HG03064 (cell line): ENCODE results near the gene FAM3B.

Source experiments
- ATAC-seq: cut with Tn5 transposase; IDR thresholded peaks from one replicate; pipeline ENCODE4 v1.9.1; 2021; ENCODE audit warnings: low read depth; ENCODE audit not compliant: unreplicated experiment

FAM3B gene

DNA sequence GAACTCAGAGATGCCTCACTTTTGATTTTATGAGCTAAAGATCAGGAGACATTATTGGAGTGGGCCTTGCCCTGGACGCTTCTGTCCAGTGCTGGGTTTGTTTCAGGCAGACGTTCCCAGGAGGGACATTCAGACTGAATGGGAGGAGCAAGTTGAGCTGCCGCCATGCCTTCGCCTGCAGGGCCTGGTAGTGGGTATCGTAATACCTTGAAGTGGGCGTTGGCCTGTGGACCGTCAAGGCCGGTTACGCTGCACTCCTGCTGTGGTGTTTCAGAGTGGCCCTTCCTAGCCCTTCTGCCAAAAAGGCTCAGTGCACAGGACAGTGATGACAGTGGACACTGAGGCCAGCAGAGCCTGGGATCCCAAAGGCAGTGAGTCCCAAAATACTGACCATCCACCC is 1.6 kb downstream of the FAM3B start:
- ATAC-seq = no peak

DNA sequence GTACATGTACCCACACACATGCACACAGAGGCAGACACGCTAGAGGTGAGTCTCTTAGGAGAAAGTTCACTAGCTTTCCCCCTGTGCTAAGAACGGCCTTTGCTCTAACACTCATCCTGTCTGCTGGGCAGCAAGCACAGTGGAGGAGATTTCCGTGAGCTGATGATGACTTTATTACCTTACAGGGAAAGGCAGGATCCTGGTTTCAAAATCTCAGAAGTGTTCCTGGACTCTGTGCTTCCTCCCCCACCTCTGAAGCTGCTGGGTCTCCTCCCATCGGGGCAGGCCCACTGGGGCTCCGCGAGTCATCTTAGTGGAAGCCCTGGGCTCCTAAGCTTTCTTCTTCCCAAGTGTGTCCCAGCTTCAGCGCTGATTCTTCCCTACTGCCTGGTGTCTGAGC is 2.7 kb downstream of the FAM3B start:
- ATAC-seq = no peak

DNA sequence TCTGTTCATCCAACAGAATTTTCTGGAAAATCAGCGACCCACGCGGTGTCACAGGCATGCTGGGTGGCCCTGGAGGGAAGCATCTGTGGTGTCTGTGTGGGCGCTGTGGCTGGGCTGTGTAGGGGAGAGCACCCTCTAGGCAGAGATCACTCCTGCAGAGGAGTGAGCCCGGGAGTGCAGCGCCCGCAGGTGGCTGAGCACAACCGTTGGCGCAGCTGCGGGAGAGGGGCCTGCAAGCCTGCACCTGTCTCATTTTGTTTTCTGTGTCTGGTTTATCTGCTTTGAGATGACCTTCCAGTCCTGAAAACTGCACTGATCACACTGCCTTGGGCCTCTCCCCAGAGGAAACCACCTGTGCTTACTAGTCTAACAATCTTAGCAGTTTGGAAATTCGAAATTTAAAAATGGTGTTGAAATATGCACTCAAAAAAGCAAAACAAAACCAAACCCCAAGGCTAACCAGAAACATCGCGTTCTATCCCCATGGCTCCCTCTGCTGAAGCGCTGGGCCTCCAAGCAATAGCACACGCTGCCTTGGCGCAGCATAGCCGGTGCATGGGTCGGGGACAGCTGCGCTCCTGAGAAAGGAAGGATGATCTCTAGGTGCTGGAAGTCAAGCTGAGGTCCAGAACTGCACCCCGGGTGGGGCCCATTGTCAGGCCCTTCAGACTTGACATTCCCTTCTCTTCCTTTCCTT is 4.8 kb downstream of the FAM3B start:
- ATAC-seq = no peak

DNA sequence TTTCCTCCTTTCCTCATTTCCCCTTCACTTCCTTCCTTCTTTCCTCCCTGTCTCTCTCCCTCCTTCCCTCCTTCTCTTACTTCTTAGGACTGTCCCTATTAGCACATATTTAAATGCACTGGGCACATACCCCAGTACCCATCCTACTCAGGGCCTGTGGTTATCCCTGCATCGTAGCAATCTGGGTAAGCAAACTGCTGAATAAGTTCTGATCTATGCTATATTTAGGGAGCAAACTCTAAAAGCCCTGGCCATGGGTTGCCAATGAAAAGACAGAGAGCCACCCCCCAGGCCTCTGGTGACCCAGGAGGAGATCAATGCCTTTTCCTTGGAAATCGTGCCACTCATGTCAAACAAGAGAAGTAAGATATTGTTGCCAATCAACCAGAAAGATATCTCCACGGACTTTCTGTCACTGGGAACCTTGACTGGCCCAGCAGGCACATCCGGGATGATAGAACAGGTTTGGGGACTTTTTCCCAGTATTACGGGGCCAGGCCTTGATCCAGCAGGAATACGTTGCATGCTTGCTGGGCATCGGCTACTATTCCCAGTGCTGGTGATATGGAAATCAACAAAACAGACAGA is 5.4 kb downstream of the FAM3B start:
- ATAC-seq = no peak

DNA sequence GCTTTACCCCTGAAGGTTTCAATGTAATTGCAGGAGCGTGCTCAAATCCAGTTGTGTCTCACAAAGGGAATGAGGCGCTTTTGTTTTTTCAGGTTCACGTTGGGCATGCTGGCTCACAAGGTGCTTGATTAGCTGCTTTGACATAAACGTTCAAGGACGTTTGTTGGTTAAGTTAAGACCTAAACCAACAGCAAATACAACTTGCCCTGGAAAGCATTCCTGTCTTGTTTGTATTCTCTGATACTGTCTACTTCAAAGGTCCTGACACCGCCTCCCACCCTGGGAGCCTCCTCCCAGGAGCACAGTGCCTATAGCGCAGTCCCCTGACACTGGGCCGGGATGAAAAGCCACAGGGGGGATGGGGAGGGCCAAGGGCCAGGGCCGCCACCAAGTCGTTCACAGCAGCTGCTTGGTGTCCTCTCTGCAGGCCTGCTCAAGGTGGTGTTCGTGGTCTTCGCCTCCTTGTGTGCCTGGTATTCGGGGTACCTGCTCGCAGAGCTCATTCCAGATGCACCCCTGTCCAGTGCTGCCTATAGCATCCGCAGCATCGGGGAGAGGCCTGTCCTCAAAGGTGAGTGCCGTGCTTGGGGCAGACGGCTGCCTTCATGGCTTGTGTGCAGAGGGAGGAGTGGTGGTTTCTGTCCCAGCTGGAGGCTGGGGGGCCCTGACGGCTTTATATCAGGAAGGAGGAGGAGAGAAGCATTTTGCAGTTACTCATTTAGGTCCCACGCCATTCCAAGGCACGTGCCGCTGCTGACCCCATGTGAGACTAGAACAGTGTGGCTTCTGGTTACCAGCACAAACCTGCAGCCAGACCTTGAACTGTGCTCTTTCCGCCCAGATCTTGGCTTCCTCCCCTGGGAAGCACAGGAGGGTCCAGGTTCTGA is 6.1 kb downstream of the FAM3B start:
- ATAC-seq = no peak

DNA sequence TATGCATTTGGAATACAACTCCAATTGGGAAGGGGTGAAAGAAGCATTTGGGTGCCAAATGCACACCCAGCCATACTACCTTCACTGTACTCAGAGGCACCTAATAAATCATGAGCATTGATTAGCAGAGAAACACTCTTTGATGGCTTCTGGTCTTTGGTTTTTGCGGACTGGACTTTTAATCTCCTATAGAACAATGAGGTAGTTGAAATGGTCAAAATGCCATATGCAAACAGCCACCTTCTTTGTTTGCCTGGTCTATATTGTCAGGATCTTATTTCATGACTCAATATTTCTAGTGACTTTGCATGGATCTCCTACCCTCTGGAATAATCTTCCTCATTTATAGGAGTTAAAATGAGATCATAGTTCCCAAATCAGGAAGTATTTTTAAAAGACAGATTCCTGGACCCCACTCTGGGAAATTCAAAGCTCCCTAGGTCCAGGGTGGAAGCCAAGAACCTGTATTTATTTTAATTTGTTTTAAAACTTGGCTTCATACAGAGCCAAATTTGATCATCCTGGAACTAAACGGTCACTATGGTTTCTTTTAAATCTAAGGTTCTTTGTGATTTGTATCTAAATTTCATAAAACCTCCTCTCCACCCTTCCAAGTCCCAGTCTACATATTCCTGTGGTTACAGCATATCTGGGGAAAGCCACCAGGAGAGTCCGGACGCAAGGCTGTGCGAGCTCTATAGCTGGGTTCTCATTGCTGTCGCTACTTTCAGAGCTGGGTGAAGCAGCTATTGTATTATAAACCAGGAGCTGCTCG is 8.7 kb downstream of the FAM3B start:
- ATAC-seq = no peak

DNA sequence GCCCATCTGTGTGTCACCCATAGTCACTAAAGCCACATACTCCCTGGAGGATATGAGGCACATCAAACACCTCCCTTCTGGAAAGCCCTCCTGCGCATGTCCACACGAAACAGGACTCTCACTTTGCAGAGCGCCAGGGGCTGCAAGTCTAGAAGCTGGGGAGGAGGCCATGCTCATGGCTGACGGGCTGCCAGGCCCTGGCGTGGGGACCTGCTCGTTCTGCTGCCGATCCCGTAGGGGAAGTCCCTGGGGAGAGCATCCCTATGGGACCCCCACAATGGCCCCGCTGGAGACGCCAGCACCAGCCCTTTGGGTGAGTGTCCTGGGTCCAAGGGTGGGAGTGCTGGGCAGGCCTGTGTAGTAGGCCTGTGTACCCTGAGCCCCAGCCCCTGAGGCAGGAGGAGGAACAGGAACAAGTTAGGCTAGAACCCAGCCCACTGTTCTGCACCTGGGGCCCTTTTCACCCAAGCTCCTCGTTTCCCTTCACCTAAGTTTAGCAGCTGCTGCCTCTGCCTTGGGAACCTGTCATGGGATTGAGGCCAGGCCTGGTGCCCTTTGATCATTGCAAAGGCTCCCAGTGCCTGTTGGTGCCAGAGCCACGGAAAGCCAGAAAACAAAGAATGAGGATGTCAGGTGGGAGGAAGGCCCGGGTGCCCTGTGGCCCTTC is 9.9 kb downstream of the FAM3B start:
- no peak for ATAC-seq

DNA sequence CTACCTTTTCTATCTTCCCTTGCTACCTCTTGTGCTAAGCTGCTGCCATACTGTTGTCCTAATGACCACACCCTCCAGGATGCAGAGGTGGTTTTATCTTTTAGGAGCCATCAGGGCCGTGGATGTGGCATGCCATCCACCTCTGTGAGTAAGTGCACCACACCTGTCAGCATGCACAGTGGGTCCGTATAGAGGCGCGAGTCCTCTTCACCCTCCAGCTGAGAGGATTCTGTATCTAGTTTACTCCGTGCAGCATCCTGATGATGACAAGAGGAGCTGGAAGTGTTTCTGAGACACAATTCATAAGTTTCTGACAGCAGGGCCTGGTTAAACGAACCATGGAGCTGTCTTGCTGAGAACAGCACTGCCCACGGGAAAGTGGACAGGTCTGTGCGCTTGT is 11.2 kb downstream of the FAM3B start:
- no peak for ATAC-seq

DNA sequence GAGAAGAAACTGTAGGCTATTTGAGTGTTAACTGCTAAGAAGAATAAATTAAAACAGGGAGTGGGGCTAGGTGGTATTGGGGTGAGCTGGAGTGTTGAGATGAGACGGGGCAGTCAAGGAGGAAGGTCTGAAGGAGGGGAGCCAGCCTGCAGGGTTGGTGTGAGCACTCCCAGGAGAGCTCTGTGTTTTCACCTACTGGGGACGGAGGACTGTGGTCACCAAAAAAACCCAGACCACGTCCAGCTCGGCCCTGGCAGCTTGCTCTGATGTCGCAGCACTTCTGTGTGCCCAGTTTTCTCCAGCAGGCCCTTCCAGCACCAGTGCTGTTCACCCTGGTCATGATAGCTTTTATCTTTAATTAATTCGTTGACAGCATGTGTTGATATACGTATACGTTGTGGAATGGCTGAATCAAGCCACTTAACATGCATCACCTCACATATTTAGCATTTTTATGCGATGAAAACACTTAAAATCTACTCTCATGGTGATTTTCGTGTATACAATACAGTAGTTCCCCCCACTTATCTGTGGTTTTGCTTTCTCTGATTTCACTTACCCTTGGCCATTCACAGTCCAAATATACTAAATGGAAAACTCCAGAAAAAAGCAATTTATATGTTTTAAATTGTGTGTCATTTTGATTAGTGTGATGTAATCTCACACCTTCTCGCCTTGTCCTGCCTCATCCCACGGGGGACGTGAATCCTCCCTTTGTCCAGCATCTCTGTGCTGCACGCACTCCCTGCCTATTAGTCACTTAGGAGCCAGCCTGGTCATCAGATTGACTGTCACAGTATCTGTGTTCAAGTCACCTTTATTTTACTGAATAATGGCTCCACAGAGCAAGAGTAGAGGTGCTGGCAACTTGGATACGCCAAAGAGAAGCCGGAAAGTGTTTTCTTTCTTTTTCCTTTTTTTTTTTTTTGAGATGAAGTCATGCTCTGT is 12.3 kb downstream of the FAM3B start:
- no peak for ATAC-seq

DNA sequence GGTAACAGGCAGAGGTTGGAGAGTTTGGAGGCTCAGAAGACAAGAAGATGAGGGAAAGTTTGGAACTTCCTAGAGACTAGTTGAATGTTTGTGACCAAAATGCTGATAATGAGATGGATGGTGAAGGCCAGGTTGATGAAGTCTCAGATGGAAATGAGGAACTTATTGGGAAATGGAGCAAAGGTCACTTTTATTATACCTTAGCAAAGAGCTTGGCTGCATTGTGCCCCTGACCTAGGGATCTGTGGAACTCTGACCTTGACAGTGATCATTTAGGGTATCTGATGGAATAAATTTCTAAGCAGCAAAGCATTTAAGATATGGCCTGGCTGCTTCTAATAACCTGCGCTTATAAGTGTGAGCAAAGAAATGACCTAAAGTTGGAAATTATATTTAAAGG is 17.2 kb downstream of the FAM3B start:
- ATAC-seq = no peak

DNA sequence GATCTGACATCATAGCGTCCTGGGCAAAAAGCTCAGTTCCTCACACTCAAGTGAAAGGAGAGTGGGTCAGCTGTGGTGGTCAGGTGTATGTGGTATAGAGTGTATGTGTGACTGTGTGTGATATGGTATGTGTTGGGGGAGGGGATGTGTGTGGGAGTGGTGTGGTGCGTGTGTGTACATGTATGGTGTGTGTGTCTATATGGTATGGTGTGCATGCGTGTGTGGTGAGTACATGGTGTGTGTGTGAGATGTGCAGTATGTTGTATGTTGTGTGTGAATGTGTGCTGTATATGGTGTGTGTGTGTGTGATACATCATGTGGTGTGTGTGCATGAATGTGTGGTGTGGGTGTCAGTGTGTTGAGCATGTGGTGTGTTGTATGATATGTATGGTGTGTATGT is 20.9 kb downstream of the FAM3B start:
- no peak for ATAC-seq

DNA sequence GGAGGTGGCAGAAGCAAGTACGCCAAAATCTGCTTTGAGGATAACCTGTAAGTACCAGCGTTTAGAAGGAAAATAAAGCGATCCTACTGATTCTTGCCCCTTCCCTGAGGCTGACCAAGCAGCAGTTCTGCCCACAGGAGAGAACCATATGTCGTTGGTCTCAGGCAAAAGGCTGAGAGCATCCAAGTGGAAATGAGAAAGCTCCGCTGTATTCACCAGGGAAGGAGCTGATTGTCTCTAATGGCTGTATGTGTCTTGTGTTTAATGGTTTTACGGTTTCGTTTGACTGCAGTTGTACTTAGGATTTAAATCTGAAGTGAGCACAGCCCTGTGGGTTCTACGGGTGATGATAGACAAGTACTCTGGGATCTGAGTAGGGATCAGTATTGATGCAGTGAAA is 21.9 kb downstream of the FAM3B start:
- no peak for ATAC-seq

DNA sequence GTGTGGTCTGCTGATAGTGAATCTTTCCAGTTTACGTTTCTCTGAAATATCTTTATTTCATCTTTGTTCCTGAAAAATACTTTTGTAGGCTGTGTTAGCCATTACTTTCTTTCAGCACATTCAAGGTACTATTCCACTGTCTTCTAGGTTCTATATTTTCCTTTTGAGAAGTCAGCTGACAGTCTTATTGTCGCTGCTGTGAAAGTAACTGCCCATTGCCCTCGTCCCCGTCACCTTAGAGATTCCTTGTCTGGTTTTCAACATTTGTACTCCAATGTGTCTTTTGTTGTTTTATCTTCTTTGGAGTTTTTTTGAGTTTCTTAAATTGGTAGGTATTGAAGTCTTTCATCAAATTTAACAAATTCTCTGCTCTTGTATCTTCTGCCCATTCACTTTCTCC is 25.4 kb downstream of the FAM3B start:
- no peak for ATAC-seq

DNA sequence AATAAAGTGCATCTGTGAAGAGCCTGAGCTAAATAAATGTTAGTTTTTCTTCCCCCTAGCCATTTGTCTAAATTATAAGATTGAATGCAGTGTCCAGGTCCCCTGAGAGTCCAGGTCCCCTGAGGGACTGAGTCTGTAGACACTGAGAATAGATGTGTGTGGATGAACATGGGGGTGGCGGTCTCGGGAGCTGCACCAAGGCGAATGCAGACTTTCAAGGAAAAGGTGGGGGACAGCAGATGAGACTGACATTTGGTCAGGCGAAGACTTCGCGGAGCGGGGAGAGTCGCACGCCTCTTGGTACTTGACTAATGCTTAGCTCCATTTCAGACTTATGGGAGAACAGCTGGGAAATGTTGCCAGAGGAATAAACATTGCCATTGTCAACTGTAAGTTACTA is 27.5 kb downstream of the FAM3B start:
- no peak for ATAC-seq

DNA sequence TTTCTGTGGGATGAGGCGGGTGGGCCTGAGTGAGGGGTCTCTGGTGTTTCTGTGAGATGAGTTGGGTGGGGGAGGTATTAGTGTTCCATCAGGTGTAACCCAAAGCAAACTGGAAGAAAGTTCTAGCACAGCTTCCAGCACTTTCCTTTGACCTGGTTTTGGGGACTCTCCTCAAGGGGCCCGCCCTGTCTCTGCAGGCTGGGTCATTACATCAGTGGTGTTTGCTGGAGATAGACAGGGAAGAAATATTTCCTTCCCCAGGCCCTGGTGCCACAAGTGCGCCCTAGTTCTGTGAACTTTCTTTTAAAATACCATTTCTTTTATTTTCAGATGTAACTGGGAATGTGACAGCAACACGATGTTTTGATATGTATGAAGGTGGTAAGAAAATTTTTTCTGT is 28.8 kb downstream of the FAM3B start:
- ATAC-seq = no peak

DNA sequence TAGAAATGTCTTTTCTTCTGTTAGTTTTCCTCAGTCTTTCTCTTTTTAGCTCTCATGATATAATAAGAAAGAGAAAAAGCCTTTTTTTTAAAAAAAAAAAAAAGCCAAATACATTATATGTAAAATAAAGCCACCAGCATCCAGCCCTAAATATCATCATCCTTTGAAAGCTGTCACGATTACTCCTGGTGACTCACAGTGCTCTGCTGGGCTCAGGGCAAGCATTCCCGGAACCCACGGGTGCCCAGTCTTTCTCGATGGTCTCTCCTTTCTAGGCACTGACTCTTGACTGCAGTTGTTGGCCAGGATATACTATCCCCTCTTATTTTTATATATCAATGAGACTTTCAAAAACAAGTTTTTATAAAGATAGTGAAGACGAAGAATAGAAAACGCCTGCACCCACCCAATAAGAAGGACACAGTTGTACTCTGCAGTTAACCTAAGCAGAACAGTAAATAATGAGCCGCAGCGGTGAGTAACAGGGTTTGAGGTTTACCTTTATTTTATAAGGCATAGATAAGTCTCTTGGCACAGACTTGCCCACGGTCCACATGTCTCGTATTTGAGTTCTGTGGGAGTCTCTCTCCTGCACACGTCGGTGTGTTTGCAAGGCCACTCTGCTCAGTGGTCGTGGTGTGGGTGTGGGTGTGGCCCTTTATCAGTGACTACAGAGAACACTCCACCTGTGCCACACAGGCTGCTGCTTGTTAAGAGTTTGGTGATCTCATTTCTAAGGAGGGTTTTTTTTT is 29.5 kb downstream of the FAM3B start:
- no peak for ATAC-seq

DNA sequence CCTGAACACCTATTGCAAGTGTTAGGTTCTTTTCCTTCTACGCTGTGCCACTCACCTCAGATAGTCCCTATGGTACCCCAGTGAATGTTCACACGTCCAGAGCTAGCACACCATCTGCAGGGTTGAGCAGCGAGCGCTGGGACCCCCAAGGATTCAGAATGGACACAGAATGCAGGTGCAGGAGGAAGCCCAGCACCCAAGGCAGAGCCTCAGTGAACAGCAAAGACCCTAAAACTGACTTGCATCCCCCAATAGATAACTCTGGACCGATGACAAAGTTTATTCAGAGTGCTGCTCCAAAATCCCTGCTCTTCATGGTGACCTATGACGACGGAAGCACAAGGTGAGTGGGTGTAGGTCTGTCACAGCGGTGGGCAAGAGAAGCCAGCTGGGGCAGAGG is 30.2 kb downstream of the FAM3B start:
- ATAC-seq = no peak

DNA sequence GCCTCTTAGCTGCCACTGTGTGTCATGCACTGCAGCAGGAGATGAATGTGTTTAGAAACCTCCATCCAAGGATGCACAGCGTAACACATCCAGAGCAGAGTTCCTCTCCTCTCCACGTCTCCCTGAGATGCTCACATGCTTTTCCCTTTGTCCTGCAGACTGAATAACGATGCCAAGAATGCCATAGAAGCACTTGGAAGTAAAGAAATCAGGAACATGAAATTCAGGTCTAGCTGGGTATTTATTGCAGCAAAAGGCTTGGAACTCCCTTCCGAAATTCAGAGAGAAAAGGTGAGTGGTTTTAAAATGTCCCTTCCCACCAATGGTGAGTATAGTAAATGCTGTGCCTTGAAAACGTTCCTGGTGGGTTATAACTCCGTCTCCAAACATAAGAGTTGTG is 31.8 kb downstream of the FAM3B start:
- no peak for ATAC-seq

DNA sequence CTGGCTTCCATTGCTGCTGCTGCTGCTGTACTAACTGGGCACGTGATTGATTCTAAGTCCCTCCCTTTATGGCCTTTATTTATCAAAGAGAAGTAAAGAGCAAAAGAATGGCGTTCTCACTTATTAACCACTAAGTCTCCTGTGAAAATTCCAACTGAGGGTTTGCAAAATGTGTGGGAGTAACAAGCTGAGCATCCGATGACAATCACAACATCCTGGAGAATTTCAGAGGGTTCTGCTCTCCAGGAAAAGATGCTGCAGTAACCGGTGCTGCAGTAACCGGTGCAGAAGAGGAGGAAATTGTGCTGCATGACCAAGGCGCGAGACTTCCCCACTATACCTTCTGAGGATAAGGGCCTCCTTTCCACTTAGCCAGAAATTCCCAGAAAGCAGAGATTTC is 32.5 kb downstream of the FAM3B start:
- ATAC-seq = no peak
